Measurements from ENCODE around the gene ROCK2. TPM values are rescaled to one million over a fixed set of nuclear protein-coding genes. Genes with fewer than 3 reads are reported as not detected.

The ROCK2 gene
- total and polyA plus RNA-seq, 4 donors = 21.3 to 68.3 (median 36.7) TPM

- Histone ChIP-seq H3K4me1 (ENCODE audit: control insufficient read depth, insufficient read depth, low read length) (peaks cover 15% of the 10 kb centered on the region), H3K4me3 (ENCODE audit: low read depth, low read length) (no peak overlapping the region), H3K27me3 (ENCODE audit: control insufficient read depth, insufficient read depth, low read length) (no peaks in the 10 kb centered on the region), H3K36me3 (ENCODE audit: control insufficient read depth, insufficient read depth, low read length) (no peaks in the 10 kb centered on the region), H3K27ac (ENCODE audit: low read depth, low read length) (no peak overlapping the region), H3K9me3 (ENCODE audit: control insufficient read depth, insufficient read depth, low read length) (no peaks in the 10 kb centered on the region)
- no peak for DNase-seq (ENCODE audit: low read depth in 4 of 6, low spot score in 6 of 6)
- 90% methylated on average over 3 of the region's 3 CpGs for WGBS (ENCODE audit: insufficient coverage)
Observed at GRCh38 chr2:11385847-11386246, 41.4 kb upstream of the ROCK2 start.

- H3K27me3 ChIP-seq (ENCODE audit: control insufficient read depth, insufficient read depth, low read length) = no peaks in the 10 kb centered on the region
- no peak for DNase-seq (ENCODE audit: low read depth in 4 of 6, low spot score in 6 of 6)
- H3K9me3 ChIP-seq (ENCODE audit: control insufficient read depth, insufficient read depth, low read length) = no peaks in the 10 kb centered on the region
- no peaks in the 10 kb centered on the region for H3K36me3 ChIP-seq (ENCODE audit: control insufficient read depth, insufficient read depth, low read length)
- H3K4me1 ChIP-seq (ENCODE audit: control insufficient read depth, insufficient read depth, low read length) = peaks cover 11% of the 10 kb centered on the region
- WGBS (ENCODE audit: insufficient coverage) = 58% methylated on average over 2 of the region's 2 CpGs
- H3K27ac ChIP-seq (ENCODE audit: low read depth, low read length) = no peak overlapping the region
- no peak overlapping the region for H3K4me3 ChIP-seq (ENCODE audit: low read depth, low read length)
Observed at GRCh38 chr2:11385216-11385615, 40.8 kb upstream of the ROCK2 start.

GRCh38 chr2:11379558-11379957 is 35.1 kb upstream of the ROCK2 start:
- DNase-seq (ENCODE audit: low read depth in 4 of 6, low spot score in 6 of 6) = no peak
- no peaks in the 10 kb centered on the region for H3K36me3 ChIP-seq (ENCODE audit: control insufficient read depth, insufficient read depth, low read length)
- H3K4me1 ChIP-seq (ENCODE audit: control insufficient read depth, insufficient read depth, low read length) = peaks cover 14% of the 10 kb centered on the region
- no peaks in the 10 kb centered on the region for H3K9me3 ChIP-seq (ENCODE audit: control insufficient read depth, insufficient read depth, low read length)
- H3K4me3 ChIP-seq (ENCODE audit: low read depth, low read length) = no peak overlapping the region
- no peaks in the 10 kb centered on the region for H3K27me3 ChIP-seq (ENCODE audit: control insufficient read depth, insufficient read depth, low read length)
- H3K27ac ChIP-seq (ENCODE audit: low read depth, low read length) = no peak overlapping the region
- WGBS (ENCODE audit: insufficient coverage) = 63% methylated on average over 4 of the region's 5 CpGs

GRCh38 chr2:11377928-11378545 is 33.6 kb upstream of the ROCK2 start:
- Histone ChIP-seq H3K27ac (ENCODE audit: low read depth, low read length) (peak overlapping the region; percentile 2), H3K4me3 (ENCODE audit: low read depth, low read length) (no peak overlapping the region), H3K4me1 (ENCODE audit: control insufficient read depth, insufficient read depth, low read length) (peaks cover 22% of the 10 kb centered on the region), H3K27me3 (ENCODE audit: control insufficient read depth, insufficient read depth, low read length) (no peaks in the 10 kb centered on the region), H3K36me3 (ENCODE audit: control insufficient read depth, insufficient read depth, low read length) (no peaks in the 10 kb centered on the region), H3K9me3 (ENCODE audit: control insufficient read depth, insufficient read depth, low read length) (no peaks in the 10 kb centered on the region)
- WGBS (ENCODE audit: insufficient coverage) = 57% methylated on average over 7 of the region's 12 CpGs
- no peak for DNase-seq (ENCODE audit: low read depth in 4 of 6, low spot score in 6 of 6)

GRCh38 chr2:11376071-11376470 is 31.6 kb upstream of the ROCK2 start:
- no peak overlapping the region for H3K4me3 ChIP-seq (ENCODE audit: low read depth, low read length)
- no peaks in the 10 kb centered on the region for H3K36me3 ChIP-seq (ENCODE audit: control insufficient read depth, insufficient read depth, low read length)
- H3K4me1 ChIP-seq (ENCODE audit: control insufficient read depth, insufficient read depth, low read length) = peaks cover 22% of the 10 kb centered on the region
- WGBS (ENCODE audit: insufficient coverage) = 98% methylated on average over 7 of the region's 7 CpGs
- no peak for DNase-seq (ENCODE audit: low read depth in 4 of 6, low spot score in 6 of 6)
- H3K27ac ChIP-seq (ENCODE audit: low read depth, low read length) = no peak overlapping the region
- H3K27me3 ChIP-seq (ENCODE audit: control insufficient read depth, insufficient read depth, low read length) = no peaks in the 10 kb centered on the region
- H3K9me3 ChIP-seq (ENCODE audit: control insufficient read depth, insufficient read depth, low read length) = no peaks in the 10 kb centered on the region

GRCh38 chr2:11375689-11376027 is 31.2 kb upstream of the ROCK2 start:
- H3K9me3 ChIP-seq (ENCODE audit: control insufficient read depth, insufficient read depth, low read length) = no peaks in the 10 kb centered on the region
- 91% methylated on average over 7 of the region's 7 CpGs for WGBS (ENCODE audit: insufficient coverage)
- no peak overlapping the region for H3K4me3 ChIP-seq (ENCODE audit: low read depth, low read length)
- no peak for DNase-seq (ENCODE audit: low read depth in 4 of 6, low spot score in 6 of 6)
- no peaks in the 10 kb centered on the region for H3K36me3 ChIP-seq (ENCODE audit: control insufficient read depth, insufficient read depth, low read length)
- H3K4me1 ChIP-seq (ENCODE audit: control insufficient read depth, insufficient read depth, low read length) = peaks cover 22% of the 10 kb centered on the region
- H3K27me3 ChIP-seq (ENCODE audit: control insufficient read depth, insufficient read depth, low read length) = no peaks in the 10 kb centered on the region
- H3K27ac ChIP-seq (ENCODE audit: low read depth, low read length) = peak overlapping the region; percentile 86

GRCh38 chr2:11375025-11375688 is 30.7 kb upstream of the ROCK2 start:
- Histone ChIP-seq H3K4me3 (ENCODE audit: low read depth, low read length) (no peak overlapping the region), H3K4me1 (ENCODE audit: control insufficient read depth, insufficient read depth, low read length) (peaks cover 22% of the 10 kb centered on the region), H3K9me3 (ENCODE audit: control insufficient read depth, insufficient read depth, low read length) (no peaks in the 10 kb centered on the region), H3K36me3 (ENCODE audit: control insufficient read depth, insufficient read depth, low read length) (no peaks in the 10 kb centered on the region), H3K27me3 (ENCODE audit: control insufficient read depth, insufficient read depth, low read length) (no peaks in the 10 kb centered on the region), H3K27ac (ENCODE audit: low read depth, low read length) (peak overlapping the region; percentile 86)
- 87% methylated on average over 12 of the region's 15 CpGs for WGBS (ENCODE audit: insufficient coverage)
- DNase-seq (ENCODE audit: low read depth in 4 of 6, low spot score in 6 of 6) = no peak

GRCh38 chr2:11373096-11373495 is 28.7 kb upstream of the ROCK2 start:
- Histone ChIP-seq H3K4me1 (ENCODE audit: control insufficient read depth, insufficient read depth, low read length) (peaks cover 26% of the 10 kb centered on the region), H3K27ac (ENCODE audit: low read depth, low read length) (no peak overlapping the region)

GRCh38 chr2:11371092-11371937 is 26.9 kb upstream of the ROCK2 start:
- Histone ChIP-seq H3K27ac (ENCODE audit: low read depth, low read length) (no peak overlapping the region), H3K4me1 (ENCODE audit: control insufficient read depth, insufficient read depth, low read length) (peaks cover 30% of the 10 kb centered on the region), H3K36me3 (ENCODE audit: control insufficient read depth, insufficient read depth, low read length) (no peaks in the 10 kb centered on the region), H3K9me3 (ENCODE audit: control insufficient read depth, insufficient read depth, low read length) (no peaks in the 10 kb centered on the region), H3K4me3 (ENCODE audit: low read depth, low read length) (no peak overlapping the region), H3K27me3 (ENCODE audit: control insufficient read depth, insufficient read depth, low read length) (no peaks in the 10 kb centered on the region)
- 96% methylated on average over 16 of the region's 17 CpGs for WGBS (ENCODE audit: insufficient coverage)
- no peak for DNase-seq (ENCODE audit: low read depth in 4 of 6, low spot score in 6 of 6)

More at GRCh38 chr2:11373096-11373495, 28.7 kb upstream of the ROCK2 start:
- no peaks in the 10 kb centered on the region for H3K9me3 ChIP-seq (ENCODE audit: control insufficient read depth, insufficient read depth, low read length)
- WGBS (ENCODE audit: insufficient coverage) = 100% methylated on average over 1 of the region's 4 CpGs
- DNase-seq (ENCODE audit: low read depth in 4 of 6, low spot score in 6 of 6) = no peak
- no peaks in the 10 kb centered on the region for H3K27me3 ChIP-seq (ENCODE audit: control insufficient read depth, insufficient read depth, low read length)
- no peaks in the 10 kb centered on the region for H3K36me3 ChIP-seq (ENCODE audit: control insufficient read depth, insufficient read depth, low read length)
- no peak overlapping the region for H3K4me3 ChIP-seq (ENCODE audit: low read depth, low read length)
